COLO668 (cell line): ENCODE measurements around the gene ATF5.
A peak's percentile ranks its signal among the peaks of the same experiment; 100 is the strongest.

Source experiments
- DNase-seq: peaks from one replicate; lab custom pipeline; 2025; ENCODE audit not compliant: unreplicated experiment; lab: John Stamatoyannopoulos, UW

The ATF5 gene, protein sequence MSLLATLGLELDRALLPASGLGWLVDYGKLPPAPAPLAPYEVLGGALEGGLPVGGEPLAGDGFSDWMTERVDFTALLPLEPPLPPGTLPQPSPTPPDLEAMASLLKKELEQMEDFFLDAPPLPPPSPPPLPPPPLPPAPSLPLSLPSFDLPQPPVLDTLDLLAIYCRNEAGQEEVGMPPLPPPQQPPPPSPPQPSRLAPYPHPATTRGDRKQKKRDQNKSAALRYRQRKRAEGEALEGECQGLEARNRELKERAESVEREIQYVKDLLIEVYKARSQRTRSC

GRCh38 chr19:49929121-49929610, at the start of gene ATF5, which contains the start of gene NUP62:
ATF5 (plus strand) TSS chr19:49929205; CDS start chr19:49930851, 1,646 bp downstream.
NUP62 (minus strand) TSS chr19:49929504; CDS start chr19:49909807, 19,697 bp downstream.
- DNase-seq: peak; percentile 94

- no peak for DNase-seq
These were observed 49.6 kb upstream of the ATF5 start for GRCh38 chr19:49879243-49879963.

DNA sequence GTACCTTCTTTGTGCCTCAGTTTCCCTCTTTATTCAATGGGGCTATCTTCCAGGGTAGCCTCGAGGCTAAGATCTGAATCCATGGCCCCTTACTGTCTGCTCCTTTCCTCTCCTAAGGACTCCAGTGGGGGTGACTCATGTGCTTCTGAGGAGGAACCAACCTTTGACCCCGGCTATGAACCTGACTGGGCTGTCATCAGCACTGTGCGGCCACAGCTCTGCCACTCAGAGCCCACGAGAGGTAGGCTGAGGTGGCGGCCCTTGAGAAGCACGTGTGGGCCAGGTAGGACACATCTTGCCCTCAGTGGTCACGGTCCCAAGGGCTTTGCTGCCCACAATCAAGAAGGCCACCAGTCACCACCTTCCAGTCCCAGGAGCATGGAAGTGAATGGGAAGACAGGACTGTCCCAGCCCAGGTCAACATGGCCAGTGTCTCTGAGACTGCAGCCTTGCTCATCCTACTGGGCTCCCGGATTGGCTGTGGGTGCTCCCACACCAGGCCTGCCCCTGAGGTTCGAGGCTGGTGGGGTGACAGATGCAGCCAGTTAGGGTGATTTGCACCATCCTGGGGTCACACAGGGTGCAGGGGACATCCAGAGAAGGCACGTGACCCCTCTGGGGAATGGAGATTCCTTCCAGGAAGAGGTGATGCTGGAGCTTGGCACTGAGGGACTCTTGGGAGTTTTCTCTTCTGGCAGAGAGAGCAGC, 48.7 kb upstream of the ATF5 start:
- no peak for DNase-seq

- no peak for DNase-seq
These were observed 47.8 kb upstream of the ATF5 start for GRCh38 chr19:49881186-49881585.

DNA sequence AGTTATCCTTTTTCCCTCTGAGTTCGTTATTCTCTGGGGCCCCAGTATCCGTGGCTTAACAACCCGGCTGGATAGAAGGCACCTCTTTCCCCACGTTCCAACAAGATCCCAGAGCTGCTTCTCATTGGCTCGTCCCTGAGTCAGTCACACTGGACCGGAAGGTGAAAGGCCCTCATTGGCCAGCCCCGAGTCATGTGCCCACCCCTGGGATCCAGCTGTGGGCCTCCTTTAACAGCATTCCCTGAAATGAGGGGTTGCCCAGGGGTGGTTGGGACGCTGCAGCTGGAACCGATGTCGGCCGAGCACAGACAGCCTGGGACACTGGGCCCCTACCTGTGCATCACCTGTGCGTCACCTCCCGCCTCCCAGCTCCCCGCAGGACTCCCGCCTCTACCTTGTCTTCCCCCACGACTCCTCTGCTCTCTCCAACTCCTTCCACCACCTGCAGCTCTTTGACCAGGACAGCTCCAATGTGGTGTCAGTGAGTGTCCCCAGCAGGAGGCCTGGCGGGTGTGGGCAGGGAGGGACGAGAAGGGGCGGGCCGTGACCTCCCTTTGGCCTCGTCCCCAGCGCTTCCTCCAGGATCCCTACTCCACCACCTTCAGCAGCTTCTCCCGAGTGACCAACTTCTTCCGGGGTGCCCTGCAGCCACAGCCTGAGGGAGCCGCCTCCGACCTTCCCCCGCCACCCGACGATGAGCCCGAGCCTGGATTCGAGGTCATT, 47.2 kb upstream of the ATF5 start:
- peak; percentile 13 for DNase-seq

- DNase-seq: no peak
These were observed 46.4 kb upstream of the ATF5 start for GRCh38 chr19:49882643-49883042.

GRCh38 chr19:49883094-49883493, 45.9 kb upstream of the ATF5 start:
- DNase-seq: no peak

DNA sequence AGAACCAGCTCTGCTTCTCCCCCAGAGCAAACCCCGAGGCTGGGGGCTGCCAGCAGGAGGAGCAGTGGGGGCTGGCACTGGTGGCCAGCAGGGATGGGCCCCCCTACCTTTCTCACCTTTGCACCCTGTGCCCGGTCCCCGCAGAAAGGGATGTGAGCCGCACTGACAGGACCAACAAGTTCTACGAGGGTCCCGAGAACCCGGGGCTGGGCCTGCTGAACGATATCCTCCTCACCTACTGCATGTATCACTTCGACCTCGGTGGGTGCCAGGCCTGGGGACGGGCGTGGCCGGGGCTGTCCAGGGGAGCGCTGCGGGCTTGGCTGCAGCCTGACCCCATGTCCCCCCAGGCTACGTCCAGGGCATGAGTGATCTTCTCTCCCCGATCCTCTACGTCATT, 44.9 kb upstream of the ATF5 start:
- no peak for DNase-seq

DNA sequence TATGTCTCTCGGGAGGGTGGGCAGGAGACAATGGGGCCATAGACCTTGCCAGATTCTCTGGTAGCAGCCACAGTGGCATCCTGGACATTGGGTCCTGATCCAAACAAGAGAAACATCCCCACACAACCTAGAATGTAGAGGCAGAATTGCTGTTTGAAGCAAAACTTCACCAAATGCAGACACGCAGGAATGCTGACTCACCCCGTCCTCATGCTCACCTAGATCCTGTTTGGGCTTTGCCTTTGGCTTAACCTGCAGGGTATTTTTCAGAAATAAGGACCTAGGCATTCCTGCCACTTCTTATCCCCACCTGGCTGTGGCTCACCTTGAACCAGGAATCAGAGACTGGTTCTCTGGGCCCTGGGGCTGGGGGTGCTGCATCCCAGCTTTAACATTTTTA, 44.2 kb upstream of the ATF5 start:
- DNase-seq: no peak

DNA sequence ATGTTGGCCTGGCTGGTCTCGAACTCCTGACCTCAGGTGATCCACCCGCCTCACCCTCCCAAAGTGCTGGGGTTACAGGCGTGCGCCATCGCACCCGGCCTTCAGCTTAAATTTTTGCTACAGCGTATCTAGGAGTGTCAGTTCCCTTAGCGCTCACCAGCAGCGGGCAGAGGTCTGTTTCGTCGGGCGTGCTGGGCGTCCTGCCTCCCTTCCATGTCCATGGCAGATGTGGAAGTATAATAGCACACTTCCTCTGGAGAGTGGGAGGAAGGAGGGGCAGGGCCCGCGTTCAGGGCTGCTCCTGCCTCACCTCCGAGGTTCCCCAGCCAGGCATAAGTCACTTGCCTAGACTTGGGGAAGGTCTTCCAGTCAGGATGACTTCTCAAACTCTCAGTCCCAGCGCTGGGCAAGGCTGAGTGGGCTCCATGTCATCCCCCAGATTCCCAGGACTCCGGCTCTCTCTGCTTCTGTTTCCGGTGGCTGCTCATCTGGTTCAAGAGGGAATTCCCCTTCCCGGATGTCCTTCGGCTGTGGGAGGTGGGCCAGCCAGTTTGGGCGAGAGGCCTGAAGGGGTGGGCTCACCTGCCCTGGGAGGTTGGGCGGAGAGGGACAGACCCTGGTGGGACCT, 41.9 kb upstream of the ATF5 start:
- DNase-seq: peak; percentile 12

- peak; percentile 50 for DNase-seq
These were observed 41.1 kb upstream of the ATF5 start for GRCh38 chr19:49887665-49888509.

- DNase-seq: peak; percentile 52
These were observed 40.5 kb upstream of the ATF5 start for GRCh38 chr19:49888510-49888824.

DNA sequence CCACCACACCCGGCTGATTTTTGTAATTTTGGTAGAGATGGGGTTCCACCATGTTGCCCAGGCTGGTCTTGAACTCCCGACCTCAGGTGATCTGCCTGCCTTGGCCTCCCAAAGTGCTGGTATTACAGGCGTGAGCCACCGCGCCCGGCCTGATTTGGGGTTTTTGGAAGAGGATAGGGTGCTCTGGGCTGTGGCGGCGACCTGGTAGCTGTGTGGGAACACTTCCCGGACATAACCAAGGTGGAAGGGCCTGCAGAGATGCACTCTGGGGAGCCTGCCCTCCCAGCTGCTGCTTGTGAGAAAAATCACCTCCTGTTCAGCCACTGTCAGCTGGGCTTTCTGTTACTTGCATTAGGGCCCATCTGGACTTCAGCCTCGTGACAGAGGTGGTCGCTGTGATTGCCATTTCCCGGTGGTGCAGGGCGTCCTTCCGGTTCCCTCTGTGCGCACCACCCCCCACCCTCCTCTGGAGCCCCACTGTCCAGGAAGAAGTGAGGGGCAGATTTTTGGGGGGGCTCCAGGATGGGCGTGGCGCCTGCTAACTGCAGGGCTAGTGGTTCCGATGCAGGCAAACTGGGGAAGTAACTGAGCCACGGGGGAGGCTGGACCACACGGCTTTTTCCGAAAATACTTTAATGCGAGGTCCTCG, 39.8 kb upstream of the ATF5 start:
- no peak for DNase-seq

- DNase-seq: peak; percentile 89
These were observed 39.2 kb upstream of the ATF5 start for GRCh38 chr19:49889687-49890348.

GRCh38 chr19:49890349-49891311, 38.4 kb upstream of the ATF5 start:
- DNase-seq: peak; percentile 84

GRCh38 chr19:49891393-49891792, 37.6 kb upstream of the ATF5 start:
- no peak for DNase-seq

- DNase-seq: no peak
These were observed 36.3 kb upstream of the ATF5 start for GRCh38 chr19:49892716-49893115.
